ENCODE data around the gene PPP1CA.

Gene PPP1CA

DNA sequence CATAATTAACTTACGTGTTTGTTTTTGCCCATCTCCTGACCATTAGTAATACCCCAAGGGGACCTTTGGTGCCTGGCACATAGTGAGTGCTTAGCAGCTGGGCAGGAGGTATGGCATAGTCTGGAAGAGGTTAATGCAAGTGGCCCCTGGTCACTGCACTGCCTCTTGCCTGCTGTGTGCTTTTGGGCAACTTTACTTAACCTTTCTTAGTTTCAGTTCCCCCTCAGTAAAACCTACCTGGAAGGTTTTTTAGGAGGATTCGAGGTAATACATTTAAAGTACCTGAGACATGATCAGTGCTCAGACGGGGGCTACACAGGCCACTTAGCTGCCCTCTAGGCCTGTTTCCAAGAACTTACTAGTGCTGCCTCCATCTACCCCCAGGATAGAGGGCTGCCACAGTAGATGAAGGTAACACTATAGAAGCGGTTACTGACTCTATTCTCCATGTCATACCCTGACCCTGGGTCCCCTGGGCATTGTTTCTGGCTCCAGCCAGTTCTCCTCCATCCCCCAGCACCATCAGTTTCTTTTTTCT, 51.7 kb downstream of the PPP1CA start:
- no peaks in the 10 kb centered on the region for H3K27me3 Mint-ChIP-seq
- no peaks in the 10 kb centered on the region for H3K36me3 Mint-ChIP-seq
- H3K9me3 Mint-ChIP-seq, result no peaks in the 10 kb centered on the region
- H3K27ac Mint-ChIP-seq, result peak overlapping the region; percentile 83
- peaks cover 71% of the 10 kb centered on the region for H3K4me1 Mint-ChIP-seq
- no peak overlapping the region for H3K4me3 Mint-ChIP-seq

GRCh38 chr11:67349457-67349856, 52.2 kb downstream of the PPP1CA start:
- Mint-ChIP-seq H3K4me3 (no peak overlapping the region), H3K27ac (peak overlapping the region; percentile 83), H3K27me3 (no peaks in the 10 kb centered on the region), H3K36me3 (no peaks in the 10 kb centered on the region), H3K9me3 (no peaks in the 10 kb centered on the region), H3K4me1 (peaks cover 71% of the 10 kb centered on the region)

- peaks cover 71% of the 10 kb centered on the region for H3K4me1 Mint-ChIP-seq
Observed at GRCh38 chr11:67349036-67349435, 52.6 kb downstream of the PPP1CA start.

More at GRCh38 chr11:67349036-67349435, 52.6 kb downstream of the PPP1CA start:
- Mint-ChIP-seq H3K9me3 (no peaks in the 10 kb centered on the region), H3K36me3 (no peaks in the 10 kb centered on the region), H3K27ac (peak overlapping the region; percentile 83), H3K4me3 (no peak overlapping the region), H3K27me3 (no peaks in the 10 kb centered on the region)
